GM21619 (cell line): ENCODE measurements around the gene AIFM3.

Source experiments
- ATAC-seq: cut with Tn5 transposase; IDR thresholded peaks from one replicate; pipeline ENCODE4 v1.9.1; 2021; ENCODE audit not compliant: unreplicated experiment

AIFM3 gene

GRCh38 chr22:20973634-20974286 is 6.7 kb downstream of the AIFM3 start:
- ATAC-seq = no peak

- ATAC-seq = no peak
Measured at GRCh38 chr22:20974336-20974955, 7.4 kb downstream of the AIFM3 start.

- no peak for ATAC-seq
Measured at GRCh38 chr22:20975541-20976290, 8.7 kb downstream of the AIFM3 start.

DNA sequence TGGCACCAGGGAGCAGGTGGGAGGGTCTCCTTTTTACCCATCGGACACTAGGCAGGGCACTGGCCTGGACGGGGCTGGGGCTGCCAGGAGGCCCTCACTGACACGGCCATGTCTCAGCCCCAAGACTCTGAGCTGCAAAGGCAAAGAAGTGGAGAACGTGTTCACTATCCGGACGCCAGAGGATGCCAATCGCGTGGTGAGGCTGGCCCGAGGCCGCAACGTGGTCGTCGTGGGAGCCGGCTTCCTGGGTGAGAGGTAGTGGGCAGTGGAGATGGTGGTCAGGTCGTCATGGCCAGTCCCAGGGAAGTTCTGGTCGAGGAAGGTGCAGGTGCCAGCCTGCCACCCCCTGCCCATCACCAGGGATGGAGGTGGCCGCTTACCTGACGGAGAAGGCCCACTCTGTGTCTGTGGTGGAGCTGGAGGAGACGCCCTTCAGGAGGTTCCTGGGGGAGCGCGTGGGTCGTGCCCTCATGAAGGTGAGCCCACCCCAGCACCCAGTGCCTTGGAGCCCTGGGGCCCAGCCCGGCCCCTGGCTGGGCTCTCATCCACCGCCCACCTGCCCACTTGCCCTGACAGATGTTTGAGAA is 9.3 kb downstream of the AIFM3 start:
- no peak for ATAC-seq

GRCh38 chr22:20977019-20977418 is 10.0 kb downstream of the AIFM3 start:
- no peak for ATAC-seq

- no peak for ATAC-seq
Measured at GRCh38 chr22:20977516-20978170, 10.6 kb downstream of the AIFM3 start.

- ATAC-seq = no peak
Measured at GRCh38 chr22:20978419-20978818, 11.4 kb downstream of the AIFM3 start.

DNA sequence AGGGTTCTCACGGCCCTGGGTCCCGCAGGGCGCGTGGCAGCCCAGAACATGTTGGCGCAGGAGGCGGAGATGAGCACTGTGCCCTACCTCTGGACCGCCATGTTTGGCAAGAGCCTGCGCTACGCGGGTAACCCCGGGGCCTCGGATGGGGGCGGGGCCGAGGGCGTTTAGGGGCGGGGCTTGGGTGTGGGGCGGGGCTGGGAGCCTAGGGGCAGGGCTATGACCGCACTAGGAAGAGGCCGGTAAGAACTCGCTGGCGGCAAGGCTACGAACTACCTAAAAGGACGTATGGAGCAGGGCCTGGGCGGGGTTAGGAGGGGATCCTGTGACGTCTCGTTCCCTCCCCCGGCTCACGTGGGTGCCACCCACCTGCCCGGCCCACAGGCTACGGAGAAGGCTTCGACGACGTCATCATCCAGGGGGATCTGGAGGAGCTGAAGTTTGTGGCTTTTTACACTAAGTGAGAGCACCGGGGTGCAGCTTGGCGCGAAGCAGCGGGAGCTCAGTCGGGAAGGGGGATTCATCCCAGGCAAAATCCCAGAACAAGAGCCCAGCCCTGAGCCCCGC is 12.3 kb downstream of the AIFM3 start:
- no peak for ATAC-seq

DNA sequence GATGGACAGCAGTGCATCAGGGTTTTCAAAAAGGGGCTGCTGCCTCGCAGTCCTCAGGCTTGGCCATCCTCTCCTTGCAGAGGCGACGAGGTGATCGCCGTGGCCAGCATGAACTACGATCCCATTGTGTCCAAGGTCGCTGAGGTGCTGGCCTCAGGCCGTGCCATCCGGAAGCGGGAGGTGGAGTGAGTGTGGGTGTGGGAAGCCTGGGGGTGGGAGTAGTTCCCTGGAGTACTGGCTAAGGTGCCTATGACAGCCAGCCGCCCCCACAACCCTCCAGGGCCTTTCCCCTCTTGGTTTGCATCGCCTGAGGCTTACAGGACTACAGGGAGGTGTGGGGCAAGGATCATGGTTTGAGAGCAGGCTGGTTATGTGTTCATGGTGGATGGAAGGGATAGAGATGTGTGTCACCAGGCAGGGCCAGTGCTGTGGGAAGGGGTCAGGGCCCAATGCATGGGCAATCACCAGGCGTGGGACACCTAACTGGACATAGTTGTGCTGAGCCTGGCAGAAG is 12.9 kb downstream of the AIFM3 start:
- no peak for ATAC-seq

DNA sequence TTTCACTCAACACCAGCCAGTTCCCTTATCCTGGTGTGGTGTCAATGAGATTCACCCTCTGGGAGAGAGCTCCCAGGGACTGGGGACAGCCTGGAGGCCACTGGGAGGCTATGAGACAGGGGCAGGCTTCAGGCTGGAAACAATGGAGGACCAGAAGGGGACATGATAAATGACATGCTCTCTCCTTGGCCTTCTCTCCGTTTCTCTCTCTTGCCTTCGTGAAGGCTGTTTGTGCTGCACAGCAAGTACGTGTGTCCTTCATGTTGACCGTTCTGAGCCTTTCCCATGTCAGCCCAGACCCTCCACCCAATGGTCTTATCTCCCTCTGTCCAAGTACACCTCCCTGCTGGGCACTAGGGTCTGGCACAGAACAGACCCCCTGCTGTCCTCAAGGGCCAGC is 13.5 kb downstream of the AIFM3 start:
- ATAC-seq = no peak

DNA sequence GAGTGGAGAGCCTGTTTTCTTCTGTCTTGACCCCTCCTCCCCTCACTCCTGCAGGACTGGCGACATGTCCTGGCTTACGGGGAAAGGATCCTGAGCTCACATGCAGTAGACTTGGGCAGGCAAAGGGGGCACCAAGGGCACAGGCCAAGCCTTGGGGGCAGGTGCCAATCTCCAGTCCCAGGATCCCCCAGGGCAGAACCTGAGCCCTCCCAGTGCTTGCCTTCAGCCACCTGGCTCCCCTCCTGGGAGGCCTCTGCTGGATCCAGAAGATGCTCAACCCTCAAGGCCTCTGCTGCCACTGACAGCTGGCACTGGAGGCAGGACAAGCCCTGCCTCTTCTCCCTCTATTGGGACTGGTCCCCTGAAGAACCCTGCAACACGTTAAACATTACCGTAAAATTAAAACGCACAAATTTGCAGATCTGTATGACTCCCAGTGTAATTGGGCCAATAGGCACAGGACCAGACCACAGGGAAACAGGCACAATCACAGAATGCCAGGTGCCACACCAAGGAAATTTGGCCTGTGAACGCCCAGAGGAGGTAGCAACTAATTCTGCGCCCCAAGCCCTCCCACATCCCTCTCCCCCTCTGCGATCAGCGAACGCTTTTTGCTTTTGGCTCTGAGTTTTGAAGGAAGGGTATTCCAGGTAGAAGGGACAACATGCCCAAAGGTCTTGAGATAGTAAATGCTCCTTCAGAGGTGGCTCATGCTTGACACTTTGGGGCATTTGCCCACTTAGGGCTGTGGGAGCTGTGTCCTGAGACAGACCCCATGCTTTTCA is 14.1 kb downstream of the AIFM3 start:
- ATAC-seq = no peak

DNA sequence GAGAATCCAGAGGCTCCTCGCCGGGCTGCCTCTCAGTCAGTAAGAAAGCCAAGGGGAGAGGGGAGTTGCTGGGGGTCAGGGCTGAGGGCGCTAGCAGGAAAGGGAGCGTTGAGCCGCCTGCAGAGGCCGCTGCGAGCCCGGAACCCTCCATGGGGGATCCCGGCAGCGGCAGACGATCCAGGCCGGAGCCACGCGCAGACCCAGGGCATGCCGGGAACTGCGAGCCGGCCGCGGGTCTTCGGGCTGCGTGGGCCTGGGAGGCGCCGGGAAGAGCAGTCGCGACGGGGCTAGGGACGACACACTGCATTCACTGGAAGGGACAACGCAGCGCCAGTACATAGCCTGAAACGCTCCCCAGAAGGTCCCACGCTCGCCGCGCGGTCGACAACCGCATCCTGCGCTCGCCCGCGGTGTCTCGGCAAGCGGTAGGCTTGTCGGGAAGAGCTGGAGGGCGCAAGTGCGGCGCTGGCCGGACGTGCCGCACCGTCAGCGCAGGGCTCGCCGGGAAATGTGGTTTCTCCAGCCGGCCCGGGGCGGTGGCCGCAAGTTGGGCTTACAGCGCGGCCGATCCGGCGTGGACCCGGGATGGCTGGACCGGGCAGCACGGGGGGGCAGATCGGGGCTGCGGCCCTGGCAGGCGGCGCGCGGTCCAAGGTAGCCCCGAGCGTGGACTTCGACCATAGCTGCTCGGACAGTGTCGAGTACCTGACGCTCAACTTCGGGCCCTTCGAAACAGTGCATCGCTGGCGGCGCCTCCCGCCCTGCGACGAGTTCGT is 14.9 kb downstream of the AIFM3 start, which contains the start of gene LZTR1:
Gene LZTR1 (plus strand): TSS at position 511 of the 776 bp plus-strand sequence. CDS start 75 bp downstream, at position 586.
- peak; percentile 81 for ATAC-seq

- ATAC-seq = peak; percentile 17
Measured at GRCh38 chr22:20982563-20982882, 15.5 kb downstream of the AIFM3 start.

DNA sequence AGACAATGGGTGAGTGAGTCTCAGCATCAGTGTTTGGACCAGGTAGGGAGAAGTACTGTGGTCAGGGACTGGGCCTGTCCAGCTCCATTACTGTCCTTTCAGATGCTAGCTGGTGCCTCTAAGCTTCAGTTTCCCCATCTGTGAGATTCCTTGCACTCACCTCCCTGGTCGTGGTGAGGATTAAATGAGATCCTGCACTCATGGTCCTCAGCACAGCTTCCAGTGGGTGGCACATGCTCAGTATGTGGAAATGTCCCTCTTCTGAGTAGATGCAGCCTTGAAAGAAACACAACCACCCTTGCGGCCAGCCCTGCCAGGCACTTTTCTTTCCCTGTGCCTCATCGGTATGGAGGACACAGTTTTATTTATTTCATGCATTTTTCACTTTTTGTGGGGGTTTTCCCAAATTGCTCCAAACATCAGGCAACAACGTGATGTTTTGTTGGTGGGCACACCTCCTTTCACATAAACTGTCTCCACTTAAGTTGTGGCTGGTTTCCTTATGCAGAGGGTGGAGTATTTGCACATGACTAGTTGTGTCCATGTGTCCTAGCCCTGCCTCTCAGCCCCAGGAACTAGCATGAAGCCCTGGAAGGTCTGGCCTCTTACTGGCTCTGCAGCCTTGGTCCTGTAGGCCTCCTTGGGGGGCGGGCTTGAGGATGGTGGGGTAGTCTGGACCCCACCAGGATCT is 16.2 kb downstream of the AIFM3 start:
- ATAC-seq = no peak

GRCh38 chr22:20985720-20986119 is 18.7 kb downstream of the AIFM3 start:
- no peak for ATAC-seq

DNA sequence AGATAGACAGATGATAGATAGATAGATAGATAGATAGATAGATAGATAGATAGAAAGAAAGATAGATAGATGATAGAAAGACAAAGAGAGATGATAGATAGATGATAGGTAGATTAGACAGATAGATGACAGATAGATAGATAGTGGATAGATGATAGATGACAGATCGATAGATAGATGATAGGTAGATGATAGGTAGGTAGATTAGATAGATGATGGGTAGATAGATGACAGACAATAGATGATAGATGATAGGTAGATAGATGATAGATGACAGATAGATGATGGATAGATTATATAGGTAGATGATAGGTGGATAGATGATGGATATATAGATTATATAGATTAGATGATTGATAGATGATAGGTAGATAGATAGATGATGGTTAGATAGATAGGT is 19.3 kb downstream of the AIFM3 start:
- no peak for ATAC-seq

- no peak for ATAC-seq
Measured at GRCh38 chr22:20987375-20987774, 20.3 kb downstream of the AIFM3 start.

DNA sequence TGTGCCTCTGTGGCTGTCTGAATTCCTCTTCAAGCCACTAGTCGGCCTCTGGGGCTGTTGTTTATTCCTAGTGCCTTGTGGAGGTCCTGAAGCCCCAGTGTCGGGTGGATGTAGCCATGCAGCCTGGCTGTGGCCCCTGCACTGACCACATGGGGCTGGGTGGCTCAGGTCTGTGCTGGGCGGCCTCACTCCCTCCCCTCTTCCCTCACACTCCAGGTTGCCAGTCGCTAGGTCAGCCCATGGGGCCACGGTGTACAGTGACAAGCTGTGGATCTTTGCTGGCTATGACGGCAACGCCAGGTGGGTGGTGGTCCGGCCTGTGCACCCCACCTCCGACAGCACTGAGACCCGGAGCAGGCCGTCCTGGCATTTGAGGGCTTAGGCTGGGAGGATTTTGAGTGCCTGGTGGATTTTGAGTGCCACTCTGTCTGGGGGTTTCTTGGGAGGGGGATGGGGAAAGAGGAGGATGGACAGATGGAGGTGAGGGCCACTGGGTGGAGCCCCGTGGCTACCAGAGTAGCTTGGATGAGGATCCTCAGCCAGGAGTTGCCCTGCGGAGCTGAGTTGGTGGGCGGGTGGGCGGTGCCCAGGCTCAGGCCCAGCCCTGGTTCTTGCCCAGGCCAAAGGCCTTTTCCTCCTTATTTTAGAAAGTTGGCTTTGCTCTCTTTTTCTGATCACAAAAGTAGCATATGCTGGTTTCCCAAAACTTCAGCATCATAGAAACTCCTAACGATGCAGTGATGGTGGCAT is 21.7 kb downstream of the AIFM3 start:
- no peak for ATAC-seq
